Medulla oblongata (tissue), 1 donor: ENCODE results near the gene RAB7B.
A peak's percentile ranks its signal among the peaks of the same experiment; 100 is the strongest.

Experiments
- DNase-seq: peaks from one replicate; pipeline ENCODE4 v3.0.0-alpha.2; 2015; ENCODE audit errors: extremely low spot score

Gene RAB7B

GRCh38 chr1:205948886-205949285, 54.3 kb downstream of the RAB7B start:
- DNase-seq: no peak

GRCh38 chr1:205948039-205948438, 55.2 kb downstream of the RAB7B start:
- DNase-seq: no peak

- no peak for DNase-seq
Observed at GRCh38 chr1:205947024-205947423, 56.2 kb downstream of the RAB7B start.

- DNase-seq: no peak
Observed at GRCh38 chr1:205945069-205945468, 58.1 kb downstream of the RAB7B start.

- DNase-seq: no peak
Observed at GRCh38 chr1:205944525-205944924, 58.7 kb downstream of the RAB7B start.

- no peak for DNase-seq
Observed at GRCh38 chr1:205943245-205943644, 60.0 kb downstream of the RAB7B start, which contains the start of gene SLC26A9. Gene SLC26A9, minus strand, starts transcription at chr1:205943456. Its CDS starts 7,636 bp downstream, at chr1:205935820.

GRCh38 chr1:205942631-205943159, 60.5 kb downstream of the RAB7B start:
- no peak for DNase-seq

- DNase-seq: no peak
Observed at GRCh38 chr1:205940710-205941109, 62.5 kb downstream of the RAB7B start.

- no peak for DNase-seq
Observed at GRCh38 chr1:205939690-205940330, 63.4 kb downstream of the RAB7B start.

- no peak for DNase-seq
Observed at GRCh38 chr1:205938682-205939081, 64.5 kb downstream of the RAB7B start.

GRCh38 chr1:205936846-205937586, 66.2 kb downstream of the RAB7B start:
- no peak for DNase-seq

- no peak for DNase-seq
Observed at GRCh38 chr1:205936311-205936710, 66.9 kb downstream of the RAB7B start.

GRCh38 chr1:205935869-205936268, 67.3 kb downstream of the RAB7B start:
- no peak for DNase-seq

- DNase-seq: no peak
Observed at GRCh38 chr1:205934788-205935187, 68.4 kb downstream of the RAB7B start.

- peak; percentile 83 for DNase-seq
Observed at GRCh38 chr1:205933671-205934618, 69.2 kb downstream of the RAB7B start.

GRCh38 chr1:205932776-205933175, 70.4 kb downstream of the RAB7B start:
- DNase-seq: no peak

- peak; percentile 22 for DNase-seq
Observed at GRCh38 chr1:205930799-205931281, 72.4 kb downstream of the RAB7B start.

- no peak for DNase-seq
Observed at GRCh38 chr1:205930195-205930577, 73.0 kb downstream of the RAB7B start.

- DNase-seq: no peak
Observed at GRCh38 chr1:205929496-205930194, 73.5 kb downstream of the RAB7B start.

- DNase-seq: peak; percentile 98
Observed at GRCh38 chr1:205928317-205928716, 74.9 kb downstream of the RAB7B start.

- no peak for DNase-seq
Observed at GRCh38 chr1:205927676-205928075, 75.5 kb downstream of the RAB7B start.
